ENCODE data around the gene SEMA5A. TPM values are rescaled to one million over a fixed set of nuclear protein-coding genes. Genes with fewer than 3 reads are reported as not detected.

SEMA5A gene
- total and polyA plus RNA-seq, 2 of the 8 experiments (the other 6 are each of a cell fraction or from before 2014, with no cell fraction given): 5.3 to 8.9 TPM

GRCh38 chr5:9544502-9545135 is 1.3 kb downstream of the SEMA5A start (continued):
- no peak for TF ChIP-seq RNF2 (IDR thresholded peaks at IDR 0.05; ENCODE audit: borderline replicate concordance, low read depth, low read length, missing control alignments, poor library complexity, severe bottlenecking)
- TF ChIP-seq MAX (IDR thresholded peaks at IDR 0.05): peak; percentile 80
- peak; percentile 70 for TF ChIP-seq YY1 (IDR thresholded peaks at IDR 0.05; ENCODE audit: low read depth, low read length)
- TF ChIP-seq GTF2F1 (IDR thresholded peaks at IDR 0.05; ENCODE audit: borderline replicate concordance, low read depth, low read length): no peak
- peak; percentile 73 for TF ChIP-seq ASH2L (IDR thresholded peaks at IDR 0.05; ENCODE audit: low read length)
- TF ChIP-seq TBP (IDR thresholded peaks at IDR 0.05; ENCODE audit: low read depth, low read length): peak; percentile 82; the same call in 1 of the 2 replicates
- no peak for TF ChIP-seq TCF12 (IDR thresholded peaks at IDR 0.05; ENCODE audit: low read depth, low read length)
- no peak for TF ChIP-seq SIN3A (conservative IDR thresholded peaks at IDR 0.05 in 1 of 2, IDR thresholded peaks at IDR 0.05 in 1 of 2; ENCODE audit: low read depth in 1 of 2, low read length in 2 of 2)
- TF ChIP-seq NANOG (IDR thresholded peaks at IDR 0.05; ENCODE audit: insufficient read depth, low read depth, low read length, poor library complexity, severe bottlenecking): peak; percentile 54
- TF ChIP-seq SIX5 (IDR thresholded peaks at IDR 0.05; ENCODE audit: low read depth, low read length): no peak
- TF ChIP-seq CTBP2 (IDR thresholded peaks at IDR 0.05; ENCODE audit: borderline replicate concordance, insufficient read depth, insufficient read length, low read length): peak; percentile 71
- TF ChIP-seq TAF1 (IDR thresholded peaks at IDR 0.05; ENCODE audit: low read depth, low read length): peak; percentile 69; the same call in 1 of the 2 replicates
- TF ChIP-seq HDAC6 (IDR thresholded peaks at IDR 0.05; ENCODE audit: low read depth, low read length): no peak
- TF ChIP-seq NRF1 (IDR thresholded peaks at IDR 0.05; ENCODE audit: low read depth, low read length): no peak
- no peak for TF ChIP-seq FOSL1 (IDR thresholded peaks at IDR 0.05; ENCODE audit: insufficient read depth, low read depth, low read length)
- peak; percentile 61 for TF ChIP-seq PHF8 (conservative IDR thresholded peaks at IDR 0.05; ENCODE audit: low read depth, low read length)
- TF ChIP-seq CBX8 (IDR thresholded peaks at IDR 0.05; ENCODE audit: borderline replicate concordance, low read depth, low read length): no peak
- TF ChIP-seq CEBPB (IDR thresholded peaks at IDR 0.05; ENCODE audit: low read depth, low read length): no peak
- TF ChIP-seq SIRT6 (IDR thresholded peaks at IDR 0.05; ENCODE audit: low read length): no peak
- peak; percentile 87 to 90 for TF ChIP-seq RAD21 (IDR thresholded peaks at IDR 0.05 in 1 of 2, conservative IDR thresholded peaks at IDR 0.05 in 1 of 2; ENCODE audit: low read depth in 2 of 2, low read length in 2 of 2)
- TF ChIP-seq EGR1 (IDR thresholded peaks at IDR 0.05; ENCODE audit: borderline replicate concordance, low read depth, low read length): peak; percentile 82
- no peak for TF ChIP-seq MAFK (IDR thresholded peaks at IDR 0.05; ENCODE audit: low read depth, low read length)
- TF ChIP-seq SUZ12 (IDR thresholded peaks at IDR 0.05; ENCODE audit: low read length): no peak
- TF ChIP-seq JUN (IDR thresholded peaks at IDR 0.05; ENCODE audit: low read depth, low read length): no peak

All from H1 (cell line).